22Rv1 (cell line): ENCODE data around the gene RPL37A.

Experiments
- CTCF ChIP-seq: fragments of 450-650 bp; IDR thresholded peaks from 2 replicates; pipeline ENCODE4 v1.5.1; 2017; ENCODE audit warnings: mild to moderate bottlenecking
- ZFX ChIP-seq: fragments of 450-650 bp; IDR thresholded peaks from 2 replicates; pipeline ENCODE4 v1.6.1; 2017; ENCODE audit warnings: antibody characterized with exemption, borderline replicate concordance

GRCh38 chr2:216486708-216487107 is 11.9 kb upstream of the RPL37A start:
- TF ChIP-seq CTCF = no peak
- TF ChIP-seq ZFX = no peak
